COLO668 (cell line): ENCODE data around the gene EFNA5.

Experiments
- DNase-seq: peaks from one replicate; lab custom pipeline; 2025; ENCODE audit not compliant: unreplicated experiment; lab: John Stamatoyannopoulos, UW

The EFNA5 gene

DNA sequence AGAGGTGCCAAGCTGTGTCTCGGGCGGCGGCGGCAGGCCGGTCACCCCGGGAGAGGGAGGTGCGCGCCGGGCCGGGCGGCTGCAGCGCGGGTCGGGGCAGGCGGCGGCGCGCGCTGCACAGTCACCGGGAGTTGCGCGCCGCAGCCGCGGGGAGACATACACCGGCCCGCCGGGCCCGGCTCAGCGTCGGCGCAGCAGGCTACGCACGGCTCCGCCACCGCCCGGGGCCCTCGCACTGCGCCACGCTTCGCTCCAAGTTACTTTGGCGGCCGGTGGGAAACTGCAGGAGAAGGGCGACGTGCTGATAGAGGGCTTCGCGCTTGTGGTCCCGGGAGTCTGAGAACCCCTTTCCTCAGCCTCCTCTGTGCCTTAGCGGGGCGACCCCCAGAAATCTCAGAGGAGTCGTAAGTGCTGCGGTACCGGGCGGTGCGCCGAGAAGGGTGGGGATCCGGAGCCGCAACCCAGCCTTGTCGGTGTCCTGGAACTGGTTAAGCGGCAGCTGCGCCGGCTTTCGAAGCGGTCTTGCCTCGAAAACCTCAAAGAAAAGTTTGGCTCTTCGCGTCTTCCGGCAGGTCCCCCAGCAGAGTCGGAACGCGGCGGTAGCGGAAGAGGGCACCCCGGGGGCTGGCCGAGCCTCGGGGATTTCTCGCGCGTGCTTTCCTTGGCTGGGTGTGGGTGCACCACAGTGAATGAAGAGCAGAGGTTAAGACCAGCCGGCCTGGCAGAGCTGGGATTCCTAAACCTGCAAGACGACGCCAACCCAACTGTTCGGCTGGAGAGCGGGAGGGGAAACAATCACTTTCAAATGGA lies at the start of gene EFNA5:
Gene EFNA5 (minus strand): TSS at position 6 of the 810 bp plus-strand sequence.
- DNase-seq: peak; percentile 78

DNA sequence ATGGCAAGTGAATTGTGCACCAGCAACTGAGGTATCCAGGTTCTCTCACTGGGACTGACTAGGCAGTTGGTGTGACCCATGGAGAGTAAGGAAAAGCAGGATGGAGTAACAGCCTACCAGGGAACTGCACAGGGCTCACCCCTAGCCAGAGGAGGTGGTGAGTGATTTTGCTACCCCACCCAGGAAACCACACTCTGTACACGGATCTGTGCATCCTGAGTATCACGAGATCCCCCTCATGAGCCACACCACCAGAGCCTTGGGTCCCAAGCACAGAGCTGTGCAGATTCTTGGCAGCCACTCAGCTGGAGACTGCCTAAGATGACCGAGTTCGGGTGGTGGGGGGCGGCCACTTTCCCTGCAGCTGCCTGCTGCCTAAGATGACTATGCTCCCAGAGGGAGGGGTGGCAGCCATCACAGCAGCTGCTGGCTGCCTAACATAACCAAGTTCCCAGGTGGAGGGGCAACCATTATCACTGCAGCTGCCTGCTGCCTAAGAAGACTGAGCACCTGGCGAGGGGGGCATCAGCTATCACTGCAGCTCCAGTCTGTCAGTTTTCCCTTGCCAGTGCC lies 48.4 kb upstream of the EFNA5 start:
- DNase-seq: no peak

DNA sequence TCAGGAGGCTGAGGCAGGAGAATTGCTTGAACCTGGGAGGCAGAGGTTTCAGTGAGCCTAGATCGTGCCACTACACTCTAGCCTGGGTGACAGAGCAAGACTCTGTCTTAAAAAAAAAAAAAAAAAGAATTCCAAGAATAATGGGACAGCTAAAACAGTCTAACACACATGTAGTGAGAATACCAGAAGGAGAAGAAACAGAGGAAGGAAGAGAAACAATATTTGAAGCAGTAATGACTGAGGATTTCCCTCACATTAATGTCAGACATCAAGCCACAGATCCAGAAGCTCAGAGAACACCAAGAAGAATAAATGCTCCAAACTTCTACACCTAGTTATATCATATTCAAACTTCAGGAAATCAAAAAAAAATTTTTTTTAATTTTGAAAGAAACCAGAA lies 47.1 kb upstream of the EFNA5 start:
- DNase-seq: no peak

GRCh38 chr5:107713228-107713627 lies 42.5 kb upstream of the EFNA5 start:
- no peak for DNase-seq

DNA sequence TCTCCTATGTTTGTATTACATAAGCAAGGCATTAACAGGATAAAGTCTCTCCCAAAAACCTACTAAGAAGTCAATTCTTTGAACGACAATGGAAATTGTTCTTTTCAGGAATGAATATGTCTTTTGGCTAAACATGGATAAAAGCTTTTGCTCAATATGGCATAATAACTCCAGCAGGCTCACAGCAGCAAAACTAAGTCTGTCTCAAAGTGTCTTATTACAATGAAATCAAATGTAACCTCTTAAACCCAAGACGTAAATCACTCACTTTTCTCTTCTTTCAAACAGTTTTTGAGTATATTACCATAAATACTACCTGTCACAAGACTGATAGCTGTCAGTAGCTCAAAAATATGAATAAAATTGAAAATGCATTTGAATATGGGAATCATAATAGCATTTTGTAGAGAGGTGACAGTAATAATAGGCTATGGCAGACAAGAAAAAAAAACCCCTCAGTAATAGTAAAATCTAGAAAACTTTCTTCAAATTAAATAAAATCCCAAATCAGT lies 41.7 kb upstream of the EFNA5 start:
- DNase-seq: no peak

GRCh38 chr5:107705402-107706014 lies 34.8 kb upstream of the EFNA5 start:
- DNase-seq: no peak

DNA sequence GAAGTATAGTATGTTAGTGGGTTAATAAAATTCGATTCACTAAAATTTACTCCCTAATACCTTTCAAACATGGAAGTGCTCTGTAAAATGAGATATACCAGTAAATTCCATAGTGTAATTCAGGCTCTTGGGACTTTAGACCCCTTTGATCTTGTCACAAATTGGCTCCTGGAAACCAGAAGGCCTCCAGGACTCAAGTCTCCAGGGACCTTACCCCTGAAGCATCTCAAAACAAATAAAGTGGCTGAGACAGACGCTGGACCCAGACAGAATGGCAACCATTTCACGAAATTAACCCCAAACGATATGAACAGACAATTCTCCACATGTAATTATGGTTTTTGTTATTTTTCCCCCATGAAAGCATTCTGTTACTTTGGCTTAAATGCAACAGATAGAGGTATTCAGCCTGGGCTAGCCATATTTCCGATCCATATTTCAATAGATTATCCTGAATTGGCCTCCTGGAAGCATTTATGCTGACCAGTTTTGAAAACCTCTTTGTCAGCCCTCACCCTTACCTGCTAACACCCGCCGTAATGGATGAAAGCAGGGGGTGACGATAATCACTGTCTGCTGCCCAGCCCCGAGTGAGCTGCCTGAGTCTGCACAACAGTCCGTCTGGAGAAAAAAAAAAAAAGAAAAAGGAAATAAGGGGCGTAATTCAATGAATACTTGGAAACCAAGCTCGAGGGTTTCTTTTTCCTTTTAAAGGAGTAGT lies 34.1 kb upstream of the EFNA5 start:
- no peak for DNase-seq

DNA sequence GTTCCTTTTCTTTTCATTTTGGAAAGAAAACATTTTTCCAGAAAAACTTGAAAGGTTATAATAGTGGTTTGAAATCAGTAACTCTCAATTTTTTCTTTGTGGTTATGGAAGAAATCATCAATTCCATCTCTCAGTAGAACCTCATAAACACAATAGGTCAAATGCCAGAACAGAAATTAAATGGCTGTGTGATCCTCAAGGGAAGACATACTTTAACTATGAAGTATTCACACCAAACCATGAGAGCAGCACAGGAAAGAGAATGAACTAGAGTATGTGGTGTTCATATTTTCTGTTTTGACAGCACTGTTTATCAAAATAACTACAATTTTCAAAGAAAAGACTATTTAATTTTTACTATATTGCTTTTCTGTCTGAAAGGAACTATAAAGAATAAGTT lies 29.7 kb upstream of the EFNA5 start:
- DNase-seq: no peak

- DNase-seq: no peak
Observed at GRCh38 chr5:107699425-107699824, 28.7 kb upstream of the EFNA5 start.

DNA sequence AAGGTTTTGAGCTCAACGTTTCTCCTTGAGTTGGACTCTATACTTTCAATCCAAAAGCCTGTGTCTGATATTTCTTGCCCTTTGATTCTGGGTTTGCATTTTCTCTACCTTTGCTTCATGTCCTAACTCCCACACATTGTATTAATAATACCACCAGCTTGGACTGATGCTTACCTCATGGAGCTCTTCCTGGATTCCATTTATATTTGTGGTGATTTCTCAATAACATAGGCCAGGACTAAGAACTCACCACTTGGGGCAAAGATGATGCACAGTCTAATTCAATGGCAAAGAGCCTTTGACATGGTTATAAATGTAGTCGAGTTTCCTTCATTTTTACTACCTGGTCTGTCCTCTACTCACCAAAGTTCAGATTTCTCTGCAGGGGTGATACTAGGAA lies 27.5 kb upstream of the EFNA5 start:
- DNase-seq: no peak

DNA sequence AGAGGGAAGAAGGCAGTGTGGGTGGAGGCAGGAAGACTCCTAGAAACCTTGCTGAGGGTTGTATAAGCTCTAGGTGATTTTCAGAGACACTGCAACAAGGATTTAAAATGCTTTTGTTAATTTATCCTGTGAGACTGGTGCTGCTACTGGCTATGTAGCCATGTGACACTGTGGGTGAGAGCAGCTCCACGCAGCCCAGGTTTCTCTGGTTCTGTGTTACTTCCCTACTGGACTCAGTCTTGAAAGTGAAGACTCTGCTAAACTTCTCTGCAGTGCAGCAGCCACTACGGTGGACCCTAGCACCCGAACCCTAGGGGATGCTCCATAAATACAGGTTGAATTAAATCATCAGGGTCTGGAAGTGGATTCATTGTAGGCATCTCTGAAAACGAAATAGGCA lies 25.8 kb upstream of the EFNA5 start:
- no peak for DNase-seq

- DNase-seq: no peak
Observed at GRCh38 chr5:107696080-107696479, 25.3 kb upstream of the EFNA5 start.

DNA sequence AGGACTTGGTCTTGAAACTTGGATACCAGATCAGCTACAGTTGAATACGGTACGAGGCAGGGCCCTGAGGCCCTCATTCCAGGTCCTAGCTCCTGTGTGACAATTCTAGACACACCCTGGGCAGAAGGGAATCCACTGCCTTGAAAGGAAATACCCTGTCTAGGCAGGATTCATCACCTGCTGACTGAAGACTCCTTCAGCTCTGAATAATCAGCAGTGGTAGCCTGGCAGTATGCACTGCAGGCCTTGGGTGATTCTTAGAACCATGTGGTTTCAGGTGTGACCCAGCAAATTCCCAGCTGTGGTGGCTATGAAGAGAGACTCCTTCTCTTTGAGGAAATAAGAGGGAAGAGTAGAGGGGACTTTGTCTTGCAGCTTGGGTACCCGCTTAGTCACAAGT lies 17.2 kb upstream of the EFNA5 start:
- no peak for DNase-seq

DNA sequence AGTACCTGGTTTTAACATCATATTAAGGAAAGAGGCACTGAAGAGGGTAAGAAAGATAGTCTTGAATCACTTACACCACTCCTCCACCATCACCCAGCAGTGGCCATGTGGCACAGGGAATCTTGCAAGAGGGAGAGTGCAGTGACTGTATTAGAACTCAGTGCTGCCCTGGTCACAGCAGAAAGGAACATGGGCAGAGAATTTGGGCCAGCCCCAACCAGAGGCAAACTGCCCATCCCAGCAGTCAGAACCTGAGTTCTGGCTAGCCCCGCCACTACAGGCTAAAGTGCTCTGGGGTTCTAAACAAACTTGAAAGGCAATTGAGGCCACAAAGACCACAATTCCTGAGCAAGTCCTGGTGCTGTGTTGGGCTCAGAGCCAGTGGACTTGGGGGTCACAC lies 16.7 kb upstream of the EFNA5 start:
- no peak for DNase-seq

- no peak for DNase-seq
Observed at GRCh38 chr5:107682533-107682932, 11.8 kb upstream of the EFNA5 start.

DNA sequence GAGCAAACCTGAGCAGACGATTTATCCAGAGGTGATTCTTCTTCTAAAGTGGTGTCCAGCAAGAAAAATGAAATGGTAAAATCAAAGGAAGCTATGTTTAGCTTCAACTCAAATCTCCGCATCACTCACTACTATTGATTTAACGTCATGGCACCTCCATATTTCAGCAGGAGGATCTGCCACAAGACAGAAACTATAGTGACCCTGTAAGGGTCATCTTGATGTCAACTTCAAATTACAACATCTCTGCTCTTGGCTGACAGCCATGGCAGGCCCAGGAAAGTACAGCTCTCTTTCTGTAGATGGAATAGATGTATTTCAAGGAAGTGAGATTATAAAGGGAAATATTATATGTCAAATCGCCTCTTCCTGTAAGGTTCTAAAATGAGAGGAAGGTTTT lies 10.1 kb upstream of the EFNA5 start:
- DNase-seq: no peak

DNA sequence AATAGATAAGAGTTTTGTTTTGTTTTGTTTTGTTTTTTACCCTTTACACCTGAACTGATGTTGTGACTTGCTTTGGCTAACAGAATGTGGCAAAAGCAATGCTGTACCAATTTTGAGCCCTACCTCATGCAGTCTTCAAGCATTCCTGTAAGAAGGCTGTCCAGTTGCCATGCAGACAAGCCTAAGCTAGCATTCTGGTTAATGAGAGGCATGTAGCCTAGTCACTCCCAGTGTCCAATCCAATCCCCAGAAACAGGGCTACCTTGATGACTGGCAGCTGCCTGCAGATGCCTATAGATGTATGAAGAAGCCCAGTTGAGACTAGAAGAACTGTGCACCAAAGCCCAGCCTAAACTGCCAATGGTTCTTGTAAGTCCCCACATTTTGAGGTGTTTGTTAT lies 9.4 kb upstream of the EFNA5 start:
- no peak for DNase-seq

DNA sequence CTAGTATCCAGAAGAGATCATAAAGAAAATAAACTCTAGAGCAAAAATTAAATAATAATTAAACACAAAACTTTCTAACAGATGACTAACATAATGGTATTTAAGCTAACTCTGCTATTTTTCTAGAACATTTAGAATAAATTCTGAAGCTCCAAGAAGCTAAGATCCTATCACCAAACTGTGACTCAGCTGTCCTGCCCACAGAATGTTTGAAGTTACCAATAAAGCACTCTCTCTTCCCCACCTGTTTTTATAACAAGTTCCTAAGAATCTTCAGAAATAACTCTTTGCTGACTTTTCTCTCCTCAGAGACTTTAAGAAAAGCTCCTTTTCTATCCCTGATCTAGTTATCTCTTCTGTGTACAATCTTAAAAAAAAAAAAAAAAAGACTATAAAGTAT lies 6.0 kb upstream of the EFNA5 start:
- DNase-seq: no peak

- no peak for DNase-seq
Observed at GRCh38 chr5:107675201-107675600, 4.5 kb upstream of the EFNA5 start.

DNA sequence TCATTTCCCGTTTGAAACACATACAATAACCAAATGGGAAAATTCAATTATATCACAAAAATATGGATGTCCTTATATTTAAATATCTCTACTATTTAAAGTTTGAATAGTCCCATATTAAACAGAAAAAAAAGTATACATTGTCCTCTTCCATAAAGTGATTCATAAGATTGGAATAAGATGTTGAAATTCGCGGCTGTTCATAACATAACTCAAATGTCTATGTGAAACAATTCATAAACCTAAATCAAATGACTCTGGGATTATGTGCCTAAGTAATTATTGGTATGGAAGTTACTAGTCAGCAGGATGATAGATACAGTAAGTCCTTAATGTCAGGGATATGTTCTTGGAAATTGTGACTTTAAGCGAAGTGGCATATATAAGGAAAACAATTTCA lies 3.9 kb upstream of the EFNA5 start:
- DNase-seq: no peak

DNA sequence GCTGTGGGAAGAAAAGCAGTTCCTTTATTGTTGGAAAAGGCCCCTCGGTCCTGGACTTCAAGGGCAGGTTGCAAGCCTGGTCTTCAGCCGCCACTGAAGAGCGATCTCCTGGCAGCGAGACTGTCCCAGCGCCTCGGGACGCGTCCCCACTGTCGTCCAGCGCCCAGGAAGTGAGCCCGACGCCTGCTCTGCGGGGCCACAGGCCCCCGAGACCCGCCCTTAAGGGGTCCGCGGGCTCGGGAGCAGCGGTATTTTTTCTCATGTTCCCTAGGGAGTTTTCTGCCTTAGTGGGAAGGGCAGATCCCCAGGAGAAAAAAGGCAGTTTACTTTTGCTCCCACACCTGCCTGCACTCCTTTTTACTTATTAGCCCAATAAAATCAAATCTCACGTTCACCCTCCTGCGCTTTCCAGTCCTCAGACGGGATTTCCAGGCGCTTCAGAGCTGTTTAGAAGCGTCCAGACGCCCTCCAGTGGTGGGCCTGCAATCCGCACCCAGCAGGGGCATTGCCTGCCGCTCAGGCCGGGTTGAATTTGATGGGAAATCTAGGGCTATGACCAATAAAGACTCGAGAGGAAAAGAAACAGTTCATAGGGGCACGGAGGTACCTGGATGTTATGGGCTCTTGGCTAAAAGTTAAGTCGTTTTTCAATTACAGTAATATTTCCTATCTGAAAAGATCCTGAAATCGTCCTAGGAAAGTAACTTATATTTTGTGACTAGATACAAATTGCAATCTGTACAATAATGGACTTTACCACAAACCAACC lies 2.8 kb upstream of the EFNA5 start:
- DNase-seq: peak; percentile 81
